GF-D8 (cell line): ENCODE measurements around the gene MUC12.
"Not testable (repeated sequence)": the region's sequence is repeated elsewhere in the genome, so short reads cannot be mapped to it uniquely, and the experiment has no call there.

Source experiments
- DNase-seq: peaks from one replicate; lab custom pipeline; 2025; lab: John Stamatoyannopoulos, UW

The MUC12 gene

DNA sequence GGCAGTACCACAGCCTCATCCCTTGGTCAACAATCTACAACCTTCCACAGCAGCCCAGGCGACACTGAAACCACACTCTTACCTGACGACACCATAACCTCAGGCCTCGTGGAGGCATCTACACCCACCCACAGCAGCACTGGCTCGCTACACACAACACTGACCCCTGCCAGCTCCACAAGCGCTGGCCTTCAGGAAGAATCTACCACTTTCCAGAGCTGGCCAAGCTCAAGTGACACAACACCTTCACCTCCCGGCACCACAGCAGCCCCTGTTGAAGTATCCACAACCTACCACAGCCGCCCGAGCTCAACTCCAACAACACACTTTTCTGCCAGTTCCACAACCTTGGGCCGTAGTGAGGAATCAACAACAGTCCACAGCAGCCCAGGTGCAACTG lies 25.3 kb downstream of the MUC12 start:
- not testable (repeated sequence) for DNase-seq

DNA sequence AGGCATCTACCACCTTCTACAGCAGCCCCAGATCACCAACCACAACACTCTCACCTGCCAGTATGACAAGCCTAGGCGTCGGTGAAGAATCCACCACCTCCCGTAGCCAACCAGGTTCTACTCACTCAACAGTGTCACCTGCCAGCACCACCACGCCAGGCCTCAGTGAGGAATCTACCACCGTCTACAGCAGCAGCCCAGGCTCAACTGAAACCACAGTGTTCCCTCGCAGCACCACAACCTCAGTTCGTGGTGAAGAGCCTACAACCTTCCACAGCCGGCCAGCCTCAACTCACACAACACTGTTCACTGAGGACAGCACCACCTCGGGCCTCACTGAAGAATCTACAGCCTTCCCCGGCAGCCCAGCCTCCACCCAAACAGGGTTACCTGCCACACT lies 29.2 kb downstream of the MUC12 start:
- DNase-seq: not testable (repeated sequence)

DNA sequence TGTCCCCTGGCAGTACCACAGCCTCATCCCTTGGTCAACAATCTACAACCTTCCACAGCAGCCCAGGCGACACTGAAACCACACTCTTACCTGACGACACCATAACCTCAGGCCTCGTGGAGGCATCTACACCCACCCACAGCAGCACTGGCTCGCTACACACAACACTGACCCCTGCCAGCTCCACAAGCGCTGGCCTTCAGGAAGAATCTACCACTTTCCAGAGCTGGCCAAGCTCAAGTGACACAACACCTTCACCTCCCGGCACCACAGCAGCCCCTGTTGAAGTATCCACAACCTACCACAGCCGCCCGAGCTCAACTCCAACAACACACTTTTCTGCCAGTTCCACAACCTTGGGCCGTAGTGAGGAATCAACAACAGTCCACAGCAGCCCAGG lies 30.0 kb downstream of the MUC12 start:
- DNase-seq: not testable (repeated sequence)

GRCh38 chr7:101000025-101000424 lies 30.7 kb downstream of the MUC12 start:
- DNase-seq: not testable (repeated sequence)

- DNase-seq: not testable (repeated sequence)
Observed at GRCh38 chr7:101002333-101002732, 33.0 kb downstream of the MUC12 start.

DNA sequence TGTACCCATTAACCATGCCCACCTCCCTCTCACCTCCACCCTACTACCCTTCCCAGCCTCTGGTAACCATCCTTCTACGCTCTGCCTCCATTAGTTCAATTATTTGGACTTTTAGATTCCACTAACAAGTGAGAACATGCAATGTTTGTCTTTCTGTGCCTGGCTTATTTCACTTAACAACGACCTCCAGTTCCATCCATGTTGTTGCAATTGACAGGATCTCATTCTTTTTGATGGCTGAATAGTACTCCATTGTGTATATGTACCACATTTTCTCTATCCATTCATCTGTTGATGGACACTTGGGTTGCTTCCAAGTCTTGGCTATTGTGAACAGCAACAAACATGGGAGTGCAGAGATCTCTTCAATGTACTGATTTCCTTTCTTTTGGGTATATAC lies 38.0 kb downstream of the MUC12 start:
- DNase-seq: not testable (repeated sequence)

- DNase-seq: no peak
Observed at GRCh38 chr7:101009629-101010028, 40.3 kb downstream of the MUC12 start.

DNA sequence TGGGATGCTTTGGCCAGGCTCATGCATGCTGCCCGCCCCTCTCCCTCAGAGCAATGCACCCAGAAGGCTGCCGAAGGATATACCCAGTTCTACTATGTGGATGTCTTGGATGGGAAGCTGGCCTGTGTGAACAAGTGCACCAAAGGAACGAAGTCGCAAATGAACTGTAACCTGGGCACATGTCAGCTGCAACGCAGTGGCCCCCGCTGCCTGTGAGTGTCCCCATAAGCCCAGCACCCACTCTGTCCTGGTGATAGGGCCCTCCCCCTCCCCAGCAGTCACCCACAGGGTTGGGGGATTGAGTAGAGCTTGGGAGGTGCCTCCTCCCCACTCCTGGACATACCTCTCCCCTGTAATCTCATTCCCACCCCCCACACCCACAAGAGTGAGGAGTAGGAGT lies 43.6 kb downstream of the MUC12 start:
- DNase-seq: no peak

- no peak for DNase-seq
Observed at GRCh38 chr7:101015626-101016025, 46.3 kb downstream of the MUC12 start.

DNA sequence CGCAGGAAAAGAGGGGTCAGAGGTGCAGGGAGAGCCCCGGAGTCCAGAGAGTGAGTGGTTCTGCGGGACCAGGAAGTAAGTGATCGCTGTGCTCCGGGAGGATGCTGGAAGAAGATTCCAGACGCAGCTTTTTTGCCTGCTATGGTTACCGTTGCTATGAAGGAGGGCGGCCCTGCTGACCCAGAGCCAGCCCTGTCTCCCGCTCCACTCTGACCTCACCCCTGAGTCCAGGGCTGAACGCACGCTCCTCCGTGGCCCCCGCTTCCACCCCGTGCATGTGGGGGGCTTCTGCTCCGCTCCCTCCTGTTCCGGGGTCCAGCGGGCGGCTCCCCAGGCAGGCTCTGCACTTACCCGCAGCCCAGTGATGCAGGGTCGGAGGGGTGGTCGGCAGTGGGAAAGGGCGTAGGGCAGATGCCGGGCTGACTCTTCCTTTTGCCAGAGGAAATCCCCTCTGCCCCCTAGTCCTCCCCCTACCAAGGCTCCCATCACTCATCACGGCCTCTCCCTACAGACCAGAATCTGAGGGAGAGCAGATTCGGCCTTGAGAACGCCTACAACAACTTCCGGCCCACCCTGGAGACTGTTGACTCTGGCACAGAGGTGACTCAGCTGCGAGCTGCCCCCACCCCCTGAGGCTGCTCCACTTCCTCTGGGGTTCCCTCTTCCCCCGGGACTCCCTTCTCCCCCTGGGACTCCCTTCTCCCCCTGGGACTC lies 47.9 kb downstream of the MUC12 start:
- DNase-seq: no peak

GRCh38 chr7:101018271-101019167 lies 49.2 kb downstream of the MUC12 start:
- DNase-seq: no peak

DNA sequence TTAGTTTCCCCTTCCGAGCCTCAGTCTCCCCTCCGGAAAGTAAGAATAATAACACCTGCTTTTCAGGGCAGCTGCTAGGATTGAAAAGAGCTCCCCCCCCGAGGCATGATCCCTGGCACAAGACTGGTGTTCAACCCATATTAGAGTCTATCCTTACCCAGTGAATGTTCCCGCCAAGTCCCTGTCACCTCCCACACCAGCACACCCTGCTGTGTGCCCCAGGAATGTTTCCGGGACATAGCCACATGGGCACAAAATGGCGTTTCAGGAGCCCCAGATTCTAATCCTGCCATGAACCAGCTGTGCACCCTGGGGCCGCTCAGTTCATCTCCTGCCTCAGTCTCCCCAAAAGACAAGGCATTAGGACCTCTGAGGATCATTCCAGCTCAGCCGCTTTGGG lies 51.1 kb downstream of the MUC12 start:
- no peak for DNase-seq

DNA sequence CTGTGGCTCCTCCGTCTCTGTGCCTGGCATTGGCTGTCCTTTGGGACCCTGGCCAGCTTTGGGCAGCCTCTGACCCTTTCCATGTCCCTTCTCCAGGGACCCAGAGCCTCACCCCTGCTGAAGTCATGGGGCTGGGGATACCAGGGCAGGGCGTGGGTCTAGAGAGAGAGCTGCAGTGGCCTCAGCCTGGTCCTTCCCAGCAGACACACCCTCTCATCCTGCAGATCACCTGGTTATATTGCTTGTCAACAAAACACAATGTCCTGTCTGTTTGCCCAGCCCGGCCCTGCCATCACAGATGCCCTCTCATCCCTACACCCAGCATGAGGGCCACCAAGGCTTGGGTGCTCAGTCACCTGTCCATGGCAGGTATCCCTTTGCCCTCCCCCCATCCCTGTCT lies 52.3 kb downstream of the MUC12 start:
- no peak for DNase-seq

DNA sequence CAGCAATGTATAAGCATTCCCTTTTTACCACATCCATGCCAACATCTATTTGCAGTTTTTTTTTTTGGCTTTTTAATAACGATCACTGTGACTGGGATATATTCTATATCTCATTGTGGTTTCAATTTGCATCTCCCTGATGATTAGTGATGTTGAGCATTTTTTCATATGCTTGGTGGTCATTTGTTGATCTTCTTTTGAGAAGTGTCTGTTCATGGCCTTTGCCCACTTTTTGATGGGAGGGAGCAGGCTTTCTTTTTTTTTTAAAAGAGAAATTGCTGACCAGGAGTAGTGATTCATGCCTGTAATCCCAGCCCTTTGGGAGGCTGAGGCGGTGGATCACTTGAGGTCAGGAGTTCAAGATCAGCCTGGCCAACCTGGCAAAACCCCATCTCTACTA lies 54.5 kb downstream of the MUC12 start:
- no peak for DNase-seq

- DNase-seq: no peak
Observed at GRCh38 chr7:101031082-101031481, 61.7 kb downstream of the MUC12 start.

DNA sequence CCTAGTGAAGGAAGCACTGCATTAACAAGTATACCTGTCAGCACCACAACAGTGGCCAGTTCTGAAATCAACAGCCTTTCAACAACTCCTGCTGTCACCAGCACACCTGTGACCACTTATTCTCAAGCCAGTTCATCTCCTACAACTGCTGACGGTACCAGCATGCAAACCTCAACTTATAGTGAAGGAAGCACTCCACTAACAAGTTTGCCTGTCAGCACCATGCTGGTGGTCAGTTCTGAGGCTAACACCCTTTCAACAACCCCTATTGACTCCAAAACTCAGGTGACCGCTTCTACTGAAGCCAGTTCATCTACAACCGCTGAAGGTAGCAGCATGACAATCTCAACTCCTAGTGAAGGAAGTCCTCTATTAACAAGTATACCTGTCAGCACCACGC lies 66.6 kb downstream of the MUC12 start:
- DNase-seq: no peak

DNA sequence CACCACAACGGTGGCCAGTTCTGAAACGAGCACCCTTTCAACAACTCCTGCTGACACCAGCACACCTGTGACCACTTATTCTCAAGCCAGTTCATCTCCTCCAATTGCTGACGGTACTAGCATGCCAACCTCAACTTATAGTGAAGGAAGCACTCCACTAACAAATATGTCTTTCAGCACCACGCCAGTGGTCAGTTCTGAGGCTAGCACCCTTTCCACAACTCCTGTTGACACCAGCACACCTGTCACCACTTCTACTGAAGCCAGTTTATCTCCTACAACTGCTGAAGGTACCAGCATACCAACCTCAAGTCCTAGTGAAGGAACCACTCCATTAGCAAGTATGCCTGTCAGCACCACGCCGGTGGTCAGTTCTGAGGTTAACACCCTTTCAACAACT lies 71.9 kb downstream of the MUC12 start:
- not testable (repeated sequence) for DNase-seq

- DNase-seq: no peak
Observed at GRCh38 chr7:101058355-101058754, 89.0 kb downstream of the MUC12 start.

DNA sequence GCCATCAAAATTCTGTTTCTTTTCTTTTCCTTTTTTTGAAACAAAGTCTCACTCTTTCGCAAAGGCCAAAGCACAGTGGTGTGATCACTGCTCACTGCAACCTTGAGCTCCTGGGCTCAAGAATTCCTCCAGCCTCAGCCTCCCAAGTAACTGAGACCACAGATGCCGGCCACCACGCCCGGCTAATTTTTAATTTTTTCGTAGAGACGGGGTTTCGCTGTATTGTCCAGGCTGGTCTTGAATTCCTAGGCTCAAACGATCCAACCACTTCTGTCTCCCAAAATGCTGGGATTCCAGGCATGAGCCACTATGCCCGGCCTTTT lies 90.2 kb downstream of the MUC12 start:
- DNase-seq: no peak

GRCh38 chr7:101060992-101061391 lies 91.6 kb downstream of the MUC12 start:
- no peak for DNase-seq

GRCh38 chr7:101064176-101064550 lies 94.8 kb downstream of the MUC12 start:
- not testable (repeated sequence) for DNase-seq

DNA sequence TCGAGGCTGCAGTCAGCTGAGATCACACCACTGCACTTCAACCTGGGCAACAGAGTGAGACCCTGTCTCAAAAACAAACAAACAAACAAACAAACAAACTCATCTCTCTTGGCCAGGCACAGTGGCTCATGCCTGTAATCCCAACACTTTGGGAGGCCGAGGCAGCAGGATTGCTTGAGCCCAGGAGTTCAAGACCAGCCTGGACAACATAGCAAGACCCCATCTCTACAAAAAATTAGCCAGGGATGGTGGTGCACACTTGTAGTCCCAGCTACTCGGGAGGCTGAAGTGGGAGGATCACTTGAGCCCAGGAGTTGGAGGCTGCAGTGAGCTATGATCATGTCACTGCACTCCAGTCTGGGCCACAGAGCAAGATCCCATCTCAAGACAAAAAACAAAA lies 95.8 kb downstream of the MUC12 start:
- DNase-seq: not testable (repeated sequence)

GRCh38 chr7:101066141-101066832 lies 96.9 kb downstream of the MUC12 start:
- DNase-seq: no peak
